ENCODE measurements around the gene SLC17A9. TPM values are rescaled to one million over a fixed set of nuclear protein-coding genes. Genes with fewer than 3 reads are reported as not detected.

The SLC17A9 gene
- polyA plus RNA-seq, 1 donor, result 1.7 TPM

DNA sequence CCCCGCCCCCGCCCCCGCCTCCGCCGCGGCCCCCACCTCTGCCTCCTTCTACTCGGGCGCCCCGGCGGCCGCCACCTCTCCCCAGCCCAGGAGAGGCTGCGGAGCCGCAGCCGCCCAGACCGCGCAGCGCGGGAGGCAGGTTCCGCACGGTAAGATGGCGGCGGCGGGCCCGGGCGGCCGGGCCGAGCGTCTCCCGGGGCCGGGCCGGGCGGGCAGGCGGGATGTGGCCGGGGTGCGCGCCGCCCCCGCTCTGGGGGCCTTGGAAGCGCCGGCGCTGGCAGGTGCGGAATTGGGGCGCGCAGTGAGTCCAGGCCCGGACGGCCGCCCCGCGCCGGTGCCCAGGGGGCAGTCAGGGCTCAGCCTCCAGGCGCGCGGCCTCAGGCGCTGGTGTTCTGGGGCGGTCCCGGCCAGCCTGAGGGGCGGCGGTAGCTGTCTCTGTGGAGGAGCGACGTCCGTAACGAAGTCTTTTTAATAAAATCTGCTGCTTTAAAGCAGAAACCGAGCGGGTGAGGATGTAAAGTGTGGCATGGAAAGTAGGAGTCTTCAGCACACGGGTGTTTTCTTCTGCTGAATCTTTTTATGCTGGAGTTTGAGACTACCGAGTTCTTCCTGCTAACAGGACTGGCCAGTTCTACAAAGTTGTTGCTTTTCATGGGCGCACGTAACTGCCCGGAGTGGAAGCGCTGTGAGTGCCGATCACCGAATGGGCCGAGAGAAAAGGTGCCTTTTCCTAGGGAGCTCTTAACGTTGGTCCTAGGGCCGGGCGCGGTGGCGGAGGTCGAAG lies 14.2 kb upstream of the SLC17A9 start, which contains the start of gene GID8:
TSS of gene GID8 (plus strand) at position 43 of the 784 bp plus-strand sequence. CDS start 3,356 bp downstream, outside the sequence.
- no peak for DNase-seq

DNA sequence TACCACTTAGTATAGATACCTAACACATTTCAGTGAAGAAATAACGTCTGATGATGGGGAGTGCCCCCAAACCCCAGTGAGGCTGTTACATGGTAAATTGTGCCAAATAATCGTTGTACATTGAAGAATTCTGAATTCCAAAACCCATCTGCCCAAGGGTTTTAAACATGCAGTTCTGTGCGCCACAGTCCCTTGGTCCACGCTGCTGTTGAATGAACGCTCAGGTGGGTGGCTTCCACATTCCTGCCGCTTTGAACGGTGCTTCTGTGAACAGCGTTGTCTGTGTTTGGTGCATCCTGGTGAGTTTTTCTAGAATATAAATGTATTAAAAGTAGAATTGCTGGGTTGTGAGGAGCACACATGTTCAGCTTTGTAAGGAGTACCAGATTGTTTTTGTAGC lies 11.6 kb upstream of the SLC17A9 start:
- DNase-seq, result no peak

DNA sequence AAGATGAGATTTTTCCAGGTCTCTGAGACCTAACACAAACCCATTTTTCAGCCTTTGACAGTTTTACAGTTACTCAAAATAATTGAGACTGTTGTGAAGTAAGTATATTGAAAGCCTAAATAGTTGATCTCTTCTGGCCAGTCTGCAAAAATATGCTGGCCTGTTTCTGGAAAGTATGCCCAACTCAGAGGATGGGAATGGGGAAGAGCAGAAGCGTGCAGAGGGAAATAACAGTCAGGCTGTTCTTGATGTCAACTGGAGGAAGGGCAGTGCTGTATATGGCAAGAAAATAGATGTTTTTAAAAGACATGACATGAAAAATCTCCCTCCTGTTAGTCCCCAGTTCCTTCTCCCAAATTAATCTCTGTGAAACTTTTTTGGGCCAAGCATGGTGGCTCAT lies 10.7 kb upstream of the SLC17A9 start:
- DNase-seq, result no peak

DNA sequence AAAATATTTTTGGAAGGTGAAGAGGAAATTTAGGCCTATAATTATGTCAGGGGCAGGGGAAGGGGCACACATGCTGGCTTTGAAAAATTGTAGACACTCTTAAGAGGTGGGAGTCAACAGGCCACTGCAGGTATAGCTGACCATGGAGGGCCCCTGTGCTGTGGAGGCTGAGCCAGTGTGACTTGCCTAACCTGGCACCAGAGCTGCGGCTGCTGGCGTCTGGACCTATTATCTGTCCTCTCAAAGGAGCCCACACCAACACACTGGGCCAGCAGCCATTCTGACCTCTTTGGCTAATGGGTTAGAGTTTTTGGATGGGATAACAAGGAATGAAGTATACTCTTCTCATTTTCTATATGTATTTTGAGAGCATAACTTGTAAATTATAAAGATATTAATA lies 10.1 kb upstream of the SLC17A9 start:
- no peak for DNase-seq

DNA sequence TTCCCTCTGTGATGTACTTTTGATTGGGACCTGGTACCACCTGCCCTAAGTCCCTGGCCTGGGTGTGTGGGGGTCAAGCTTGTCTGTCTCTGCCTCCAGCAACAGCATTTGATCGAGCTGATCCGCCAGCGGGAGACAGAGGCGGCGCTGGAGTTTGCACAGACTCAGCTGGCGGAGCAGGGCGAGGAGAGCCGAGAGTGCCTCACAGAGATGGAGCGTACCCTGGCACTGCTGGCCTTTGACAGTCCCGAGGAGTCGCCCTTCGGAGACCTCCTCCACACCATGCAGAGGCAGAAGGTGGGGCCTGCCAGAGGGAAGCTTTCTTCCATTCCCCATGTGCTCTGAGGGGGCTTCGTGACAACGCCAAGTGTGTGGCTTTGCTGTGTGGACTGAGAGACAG lies 9.1 kb upstream of the SLC17A9 start:
- DNase-seq, result no peak

- DNase-seq, result no peak
Measured at GRCh38 chr20:62944184-62944583, 8.3 kb upstream of the SLC17A9 start.

DNA sequence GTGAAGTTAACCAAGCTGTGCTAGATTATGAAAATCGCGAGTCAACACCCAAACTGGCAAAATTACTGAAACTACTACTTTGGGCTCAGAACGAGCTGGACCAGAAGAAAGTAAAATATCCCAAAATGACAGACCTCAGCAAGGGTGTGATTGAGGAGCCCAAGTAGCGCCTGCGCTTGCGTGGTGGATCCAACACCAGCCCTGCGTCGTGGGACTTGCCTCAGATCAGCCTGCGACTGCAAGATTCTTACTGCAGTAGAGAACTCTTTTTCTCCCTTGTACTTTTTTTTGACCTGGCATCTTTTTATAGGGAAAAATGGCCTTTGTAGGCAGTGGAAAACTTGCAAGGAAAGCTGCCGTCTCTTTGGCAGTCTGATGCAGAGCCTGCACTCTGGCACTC lies 7.8 kb upstream of the SLC17A9 start:
- no peak for DNase-seq

DNA sequence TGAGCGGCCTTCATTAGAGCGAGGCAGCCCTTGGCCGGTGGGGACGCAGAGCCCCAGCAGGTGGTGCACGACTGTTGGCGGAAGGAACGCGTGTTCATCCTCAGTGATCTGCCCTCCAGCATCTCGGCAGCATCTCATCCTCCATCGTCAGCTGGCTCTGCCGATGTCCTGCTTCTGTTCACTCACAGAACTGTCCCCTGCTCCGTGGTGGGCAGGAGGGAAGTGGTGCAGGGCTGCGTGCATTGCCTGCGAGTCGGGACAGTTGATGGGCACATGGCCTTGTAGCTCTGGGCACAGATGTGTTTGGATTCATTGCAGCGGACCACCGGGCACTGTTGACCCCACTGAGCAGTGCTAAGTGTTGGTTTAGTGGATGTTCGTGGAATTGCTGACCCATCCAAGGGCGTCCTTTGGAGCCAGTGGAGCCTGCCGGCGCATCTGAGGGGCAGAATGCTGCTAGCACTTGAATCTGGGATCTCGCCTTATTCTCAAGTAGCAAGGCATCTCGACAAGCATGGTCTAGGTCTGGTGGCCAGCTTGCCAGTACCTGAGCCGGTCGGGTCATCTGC lies 6.7 kb upstream of the SLC17A9 start:
- no peak for DNase-seq

DNA sequence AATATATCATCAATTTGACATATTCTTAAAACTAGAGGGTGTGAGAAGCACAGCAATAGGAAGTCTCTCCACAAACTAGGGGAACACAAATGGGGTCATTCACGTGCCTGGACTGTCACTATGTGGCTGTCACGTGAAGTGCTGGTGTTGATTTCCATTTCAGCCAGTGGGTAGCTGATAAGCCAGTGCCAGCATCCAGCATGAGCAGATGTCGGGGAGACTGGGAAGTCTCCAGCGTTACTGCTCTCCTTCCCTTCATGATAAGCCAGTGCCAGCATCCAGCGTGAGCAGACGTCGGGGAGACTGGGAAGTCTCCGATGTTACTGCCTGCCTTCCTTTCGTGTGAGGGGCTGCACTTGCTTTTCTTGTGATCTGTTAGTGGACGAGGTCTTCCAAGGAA lies 5.6 kb upstream of the SLC17A9 start:
- no peak for DNase-seq

- DNase-seq, result no peak
Measured at GRCh38 chr20:62947532-62948300, 4.8 kb upstream of the SLC17A9 start.

DNA sequence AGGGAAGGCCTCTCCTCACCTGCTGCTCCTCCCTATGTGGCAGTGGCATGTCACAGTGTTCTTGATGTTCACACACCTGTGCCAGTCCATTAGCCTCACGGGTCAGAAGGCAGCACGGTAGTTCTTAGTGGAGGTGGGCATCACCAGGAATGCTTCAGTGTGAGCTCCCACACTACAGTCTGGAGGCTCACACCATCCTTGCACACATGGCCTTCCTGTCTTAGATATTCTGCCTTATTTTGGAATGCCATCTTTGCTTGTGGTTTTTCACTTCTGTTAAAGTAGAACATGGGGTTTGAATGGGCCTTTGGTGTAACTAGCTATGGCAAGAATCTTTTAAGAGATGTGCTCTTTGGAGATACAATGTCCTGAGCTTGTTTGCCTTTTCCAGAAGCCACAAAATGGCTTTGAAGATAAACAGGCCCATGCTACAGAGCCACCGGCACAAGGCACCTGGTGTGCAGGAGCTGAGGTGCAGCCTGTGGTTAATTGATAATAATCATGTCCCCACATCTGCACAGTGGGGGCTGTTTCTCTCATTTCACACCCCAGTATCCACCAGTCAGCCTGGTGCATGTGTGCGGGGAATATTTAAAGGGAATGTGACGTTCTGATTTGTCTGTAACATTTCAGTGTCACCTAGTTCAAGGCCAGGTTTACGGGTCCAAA lies 3.2 kb upstream of the SLC17A9 start:
- DNase-seq, result no peak

DNA sequence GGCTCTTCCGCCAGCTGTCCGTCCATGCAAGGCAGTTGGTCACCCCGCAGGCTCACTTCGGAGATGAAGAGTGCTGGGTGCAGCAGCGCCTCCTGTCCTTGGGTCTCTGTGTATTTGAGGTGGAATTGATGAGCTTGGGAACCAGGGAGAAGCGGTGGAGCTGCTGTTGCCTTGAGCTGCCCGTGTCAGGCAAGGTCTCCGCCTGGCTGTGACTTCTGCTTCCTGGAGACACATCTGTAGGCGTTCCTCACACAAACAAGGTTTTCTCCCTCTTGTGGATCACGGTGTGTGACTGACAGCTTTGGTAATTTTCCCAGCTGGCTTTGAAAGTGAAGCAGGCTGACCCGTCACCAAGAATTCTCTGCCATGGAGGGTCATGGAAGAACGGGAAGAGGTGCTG lies 2.5 kb upstream of the SLC17A9 start:
- DNase-seq, result no peak

DNA sequence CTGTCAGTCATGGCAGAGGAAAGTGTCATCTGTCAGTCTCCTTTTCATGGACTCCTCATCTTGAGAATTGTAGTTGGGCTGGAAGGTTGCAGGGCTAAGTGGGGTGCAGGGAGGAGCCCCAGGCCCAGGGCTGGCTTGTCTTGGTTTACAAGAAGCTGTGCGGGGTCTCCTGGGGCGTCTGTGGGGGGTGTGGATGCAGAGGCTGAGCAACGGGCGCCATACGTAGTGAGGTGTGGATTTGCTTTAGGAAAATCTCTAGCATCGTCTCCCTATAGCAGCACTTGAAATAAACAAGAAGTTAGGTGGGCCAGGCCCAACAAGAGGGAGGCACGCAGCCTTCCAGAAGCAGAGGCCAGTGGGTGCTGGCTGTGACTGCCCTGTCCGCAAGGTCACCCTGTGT lies 1.8 kb upstream of the SLC17A9 start:
- DNase-seq, result no peak

DNA sequence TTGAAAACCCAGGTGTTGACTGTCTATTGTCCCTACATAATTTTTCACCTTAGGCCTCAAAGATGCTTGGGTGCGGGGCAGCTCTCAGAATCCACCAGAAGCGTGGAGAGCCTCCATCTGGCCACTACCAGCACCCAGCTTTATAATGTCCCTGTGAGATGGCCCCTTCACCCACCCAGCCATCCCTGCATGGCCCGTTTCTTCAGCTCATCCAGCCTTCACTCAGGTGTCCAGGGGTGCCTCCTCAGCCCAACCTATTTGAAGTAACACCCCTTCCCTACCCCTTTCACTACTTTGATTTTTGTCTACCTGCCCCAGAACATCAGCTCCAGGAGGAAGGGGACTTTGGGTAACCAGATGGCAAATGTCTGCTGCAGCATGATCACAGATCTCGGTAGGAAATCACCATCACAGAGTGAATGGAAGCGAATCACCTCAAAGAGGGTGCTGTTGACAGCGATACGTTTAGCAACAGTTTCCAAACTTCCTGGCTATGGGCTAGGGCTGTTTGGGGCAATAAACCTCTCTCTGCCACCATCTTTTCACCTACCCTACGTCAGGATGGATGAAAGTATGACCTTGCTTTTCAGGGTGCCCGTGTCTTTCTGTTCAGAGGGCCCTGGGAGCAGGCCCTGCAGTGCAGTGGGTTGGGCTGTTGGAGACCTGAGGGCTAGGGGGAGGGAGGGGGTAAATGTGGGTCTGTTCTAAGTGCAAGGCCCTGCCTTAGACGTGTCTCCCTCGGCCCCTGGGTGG lies 1.2 kb upstream of the SLC17A9 start:
- no peak for DNase-seq

DNA sequence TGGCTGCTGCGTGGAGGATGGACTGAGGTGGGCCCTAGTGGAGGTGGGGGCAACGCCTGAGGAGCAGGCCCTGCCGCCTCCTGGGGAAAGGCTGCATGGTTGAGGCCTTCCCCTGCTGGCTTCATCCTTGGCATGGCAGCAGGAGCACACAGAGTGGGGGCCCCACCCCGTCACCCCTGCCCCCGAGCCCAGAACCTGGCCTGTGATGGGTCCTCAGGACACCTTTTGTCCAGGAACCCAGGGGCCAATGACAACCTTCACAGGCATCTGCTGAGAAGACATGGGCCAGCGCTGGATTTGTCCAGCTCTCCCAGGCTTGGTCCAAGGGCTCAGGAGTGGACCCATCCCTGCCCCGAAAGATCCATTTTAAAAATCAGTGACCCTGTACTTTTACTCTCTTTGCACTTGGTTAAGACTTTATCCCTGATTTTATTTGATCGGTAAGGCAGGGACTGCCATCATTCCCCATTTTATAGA lies 575 bp upstream of the SLC17A9 start:
- no peak for DNase-seq

DNA sequence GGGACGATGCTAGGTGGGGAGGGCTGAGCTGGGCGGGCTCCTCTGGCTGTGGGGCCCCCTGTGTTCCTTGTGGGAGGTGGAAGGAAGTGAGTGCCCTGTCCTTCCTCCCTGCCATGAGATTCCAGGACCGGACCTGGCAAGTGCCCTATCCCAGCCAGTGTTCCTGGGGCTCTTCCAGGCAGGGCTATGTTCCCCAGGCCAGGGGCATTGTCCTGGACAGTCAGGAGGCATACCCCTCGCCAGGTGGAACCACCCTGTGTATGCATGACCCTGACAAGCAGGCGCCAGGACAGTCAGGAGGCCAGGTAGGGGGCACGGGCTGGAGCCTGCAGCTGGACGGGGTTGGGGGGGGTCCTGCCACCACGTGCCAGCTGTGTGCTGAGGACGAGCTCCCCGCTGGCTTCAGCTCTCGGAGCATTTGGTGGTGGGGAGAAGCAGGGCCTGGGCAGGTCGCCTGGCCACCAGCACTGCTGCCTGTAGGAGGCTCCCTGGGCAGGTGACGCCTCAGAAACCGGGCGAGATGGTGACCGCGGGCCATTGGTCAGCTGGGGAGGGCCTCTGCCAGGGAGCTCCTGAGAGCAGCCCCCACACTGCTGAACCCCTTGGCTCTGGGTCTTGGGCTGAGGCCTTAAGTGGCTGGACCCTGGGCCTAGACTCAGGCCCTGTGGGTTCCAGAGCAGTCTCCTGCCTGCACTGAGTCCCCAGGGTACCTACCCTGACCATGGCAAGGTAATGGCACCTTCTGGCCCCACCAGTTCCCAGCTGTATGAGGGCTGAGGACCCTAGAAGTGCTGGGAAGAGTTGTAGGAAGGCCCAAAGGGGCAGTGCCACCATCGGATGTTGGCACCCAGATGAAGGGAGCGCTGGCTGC lies 694 bp downstream of the SLC17A9 start:
- DNase-seq, result no peak

GRCh38 chr20:62953839-62954703 lies 1.6 kb downstream of the SLC17A9 start:
- DNase-seq, result peak; percentile 76

DNA sequence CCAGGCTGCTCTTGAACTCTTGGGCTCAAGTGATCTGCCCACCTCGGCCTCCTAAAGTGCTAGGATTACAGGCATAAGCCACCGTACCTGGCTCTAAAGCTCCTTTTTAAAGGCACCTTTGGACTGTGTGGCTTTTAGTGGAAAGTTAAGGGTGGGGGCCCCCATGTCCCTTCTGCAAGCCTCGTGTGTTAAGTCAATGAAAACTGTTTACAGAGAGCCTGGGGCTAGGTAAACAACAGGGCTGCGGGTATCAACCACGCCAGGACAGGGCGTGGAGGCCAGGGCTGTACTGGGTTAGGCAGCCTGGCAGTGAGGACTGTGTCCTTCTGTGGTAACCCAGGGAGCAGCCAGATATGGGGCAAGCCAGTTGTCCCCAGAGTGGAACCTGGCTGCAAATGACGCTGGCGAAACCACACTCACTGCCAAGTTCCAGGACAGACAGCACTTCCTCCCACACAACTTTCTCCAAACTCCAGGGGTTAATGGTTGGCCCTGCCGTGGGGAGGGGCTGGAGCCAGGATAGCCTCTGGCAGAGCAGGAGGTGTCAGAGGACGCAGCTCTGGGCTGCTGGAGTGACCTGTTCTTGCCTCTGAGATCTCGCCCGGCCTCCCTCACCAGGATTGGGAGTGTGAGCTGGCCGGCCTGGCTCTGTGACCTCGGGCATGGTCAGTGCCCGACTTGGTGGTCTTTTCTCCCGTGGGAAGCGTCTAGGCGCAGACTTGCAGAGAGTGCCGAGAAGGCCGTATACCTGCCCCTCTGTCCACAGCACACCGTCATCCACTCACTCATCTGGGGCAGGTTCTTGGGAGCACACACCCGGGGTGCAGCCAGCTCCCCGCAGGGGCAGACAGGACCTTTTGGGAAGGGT lies 3.2 kb downstream of the SLC17A9 start:
- no peak for DNase-seq

Data from left kidney (tissue), 2 donors.